DND-41 (cell line): ENCODE measurements around the gene AKNA.

ENCODE experiments used
- ATAC-seq: fragments of 200-7000 bp; cut with Tn5 transposase; 3 replicates; pipeline ENCODE4 v1.9.1; 2021; ENCODE audit warnings: low read depth; ENCODE audit not compliant: insufficient read depth
- DNase-seq: peaks from one replicate; pipeline ENCODE4 v3.0.0-alpha.2; 2020
- H2AFZ ChIP-seq: 2 replicates; pipeline ENCODE4 v1.6.0; 2012; ENCODE audit warnings: low read depth, low read length
- H3K27ac ChIP-seq: 2 replicates; pipeline ENCODE4 v1.5.1; 2012; ENCODE audit warnings: low read length, inconsistent platforms
- H3K27me3 ChIP-seq: fragments of 200-600 bp; sonication (generic); 2 replicates; pipeline ENCODE4 v1.6.0; 2012; ENCODE audit warnings: low read length, mild to moderate bottlenecking, inconsistent platforms; ENCODE audit not compliant: insufficient read depth, poor library complexity
- H3K36me3 ChIP-seq: 2 replicates; pipeline ENCODE4 v1.5.1; 2012; ENCODE audit warnings: low read length, inconsistent platforms; ENCODE audit not compliant: insufficient read depth
- H3K4me1 ChIP-seq: 2 replicates; pipeline ENCODE4 v1.5.1; 2012; ENCODE audit warnings: mild to moderate bottlenecking, low read length; ENCODE audit not compliant: insufficient read depth
- H3K4me2 ChIP-seq: 2 replicates; pipeline ENCODE4 v1.6.0; 2012; ENCODE audit warnings: mild to moderate bottlenecking, moderate library complexity, low read length, inconsistent platforms; ENCODE audit not compliant: insufficient read depth
- H3K4me3 ChIP-seq, 2 experiments: fragments of 200-600 bp in 1 of 2; shearing (Covaris generic) in 1 of 2; 2 replicates each; pipeline ENCODE4 v1.5.1; 2012 to 2016; ENCODE audit warnings: inconsistent platforms in 2 of 2, low read length in 2 of 2, mild to moderate bottlenecking in 2 of 2, low read depth in 1 of 2, moderate library complexity in 1 of 2
- H3K79me2 ChIP-seq: 2 replicates; pipeline ENCODE4 v1.6.0; 2012; ENCODE audit warnings: low read length, inconsistent platforms; ENCODE audit not compliant: insufficient read depth
- H3K9ac ChIP-seq: 2 replicates; pipeline ENCODE4 v1.6.0; 2012; ENCODE audit warnings: low read depth, mild to moderate bottlenecking, inconsistent platforms, low read length, moderate library complexity
- H3K9me3 ChIP-seq: 2 replicates; pipeline ENCODE4 v1.5.1; 2012; ENCODE audit warnings: low read length, moderate library complexity, mild to moderate bottlenecking, inconsistent platforms; ENCODE audit not compliant: insufficient read depth, severe bottlenecking
- H4K20me1 ChIP-seq: 2 replicates; pipeline ENCODE4 v1.6.0; 2012; ENCODE audit warnings: low read length; ENCODE audit not compliant: insufficient read depth
- CTCF ChIP-seq: IDR thresholded peaks from 2 replicates; pipeline ENCODE4 v1.5.1; 2012; ENCODE audit warnings: borderline replicate concordance, low read length, moderate library complexity, mild to moderate bottlenecking; ENCODE audit not compliant: poor library complexity, severe bottlenecking; ENCODE audit errors: extremely low read depth
- EZH2 ChIP-seq: IDR thresholded peaks from 3 replicates; pipeline ENCODE4 v1.6.1; 2012; ENCODE audit warnings: borderline replicate concordance, low read depth, mild to moderate bottlenecking, moderate library complexity, low read length, inconsistent platforms; ENCODE audit not compliant: severe bottlenecking

The AKNA gene

GRCh38 chr9:114403153-114403756 lies 15.5 kb upstream of the AKNA start:
- Histone ChIP-seq H3K4me3 (no peak overlapping the region), H3K4me2 (no peak overlapping the region), H4K20me1 (no peaks in the 10 kb centered on the region), H3K9ac (no peak overlapping the region), H3K27me3 (no peaks in the 10 kb centered on the region), H3K4me1 (peaks cover 11% of the 10 kb centered on the region), H3K27ac (no peak overlapping the region), H3K9me3 (no peaks in the 10 kb centered on the region), H3K79me2 (no peaks in the 10 kb centered on the region), H3K36me3 (no peaks in the 10 kb centered on the region), H2AFZ (no peak overlapping the region)
- TF ChIP-seq CTCF (no peak), EZH2 (no peak)
- DNase-seq: no peak
- no peak for ATAC-seq

- Histone ChIP-seq H3K9me3 (no peaks in the 10 kb centered on the region), H3K79me2 (peaks cover 13% of the 10 kb centered on the region), H3K4me2 (no peak overlapping the region), H3K9ac (no peak overlapping the region), H3K4me1 (peaks cover 25% of the 10 kb centered on the region), H3K27me3 (no peaks in the 10 kb centered on the region), H4K20me1 (peaks cover 3% of the 10 kb centered on the region; the same call in 1 of the 2 replicates), H3K36me3 (no peaks in the 10 kb centered on the region), H3K4me3 (no peak overlapping the region), H2AFZ (no peak overlapping the region), H3K27ac (no peak overlapping the region)
- ATAC-seq (no peak), DNase-seq (no peak)
- TF ChIP-seq CTCF (no peak), EZH2 (no peak)
Measured at GRCh38 chr9:114401344-114401743, 13.6 kb upstream of the AKNA start.

DNA sequence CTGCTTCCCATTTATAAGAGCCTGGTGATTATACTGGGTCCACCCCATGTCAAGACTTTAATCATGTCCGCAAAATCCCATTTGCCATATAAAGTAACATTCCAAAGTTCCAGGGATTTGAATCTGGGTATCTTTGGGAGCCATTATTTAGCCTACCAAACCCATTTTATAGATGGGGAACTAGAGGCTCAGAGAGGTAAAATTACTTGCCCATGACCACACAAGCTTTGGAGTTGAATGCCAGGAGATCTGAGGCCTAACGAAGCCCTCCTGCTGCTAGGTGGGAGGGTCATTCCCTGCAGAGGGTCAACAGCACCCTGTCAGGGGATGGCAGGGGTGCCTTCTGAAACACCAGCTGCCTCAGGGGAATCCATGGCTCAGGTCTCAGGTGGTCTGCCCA lies 13.0 kb upstream of the AKNA start:
- Histone ChIP-seq H3K9ac (no peak overlapping the region), H3K27ac (no peak overlapping the region), H3K4me3 (no peak overlapping the region), H4K20me1 (peaks cover 3% of the 10 kb centered on the region; the same call in 1 of the 2 replicates), H3K27me3 (no peaks in the 10 kb centered on the region), H3K9me3 (no peaks in the 10 kb centered on the region), H3K4me1 (peaks cover 27% of the 10 kb centered on the region), H2AFZ (no peak overlapping the region), H3K4me2 (no peak overlapping the region), H3K79me2 (peaks cover 17% of the 10 kb centered on the region), H3K36me3 (peaks cover 1% of the 10 kb centered on the region; the same call in 1 of the 2 replicates)
- ATAC-seq: no peak
- TF ChIP-seq EZH2 (no peak), CTCF (no peak)
- DNase-seq: no peak

DNA sequence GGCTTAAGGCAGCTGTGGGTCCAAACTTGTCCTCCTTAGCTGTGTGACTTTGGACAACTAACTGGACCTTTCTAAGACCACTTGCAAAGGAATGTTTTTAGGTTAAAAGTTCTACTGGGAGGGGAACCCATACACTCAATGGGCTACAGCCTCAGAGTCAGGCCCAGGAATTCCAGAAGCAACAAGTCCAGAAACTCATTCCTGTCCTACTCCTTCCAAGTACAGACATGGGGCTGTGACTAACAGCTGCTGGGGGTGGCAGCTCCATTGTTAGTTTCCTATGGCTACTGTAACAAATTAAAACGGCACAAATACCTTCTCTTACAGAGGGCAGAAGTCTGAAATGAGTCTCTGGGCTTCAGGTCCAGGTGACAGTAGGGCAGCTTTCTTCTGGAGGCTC lies 12.4 kb upstream of the AKNA start:
- H3K4me3 ChIP-seq: no peak overlapping the region
- no peak overlapping the region for H3K9ac ChIP-seq
- H3K27ac ChIP-seq: no peak overlapping the region
- ATAC-seq: no peak
- H2AFZ ChIP-seq: no peak overlapping the region
- peaks cover 21% of the 10 kb centered on the region for H3K4me1 ChIP-seq
- TF ChIP-seq CTCF (no peak), EZH2 (no peak)
- H3K36me3 ChIP-seq: peaks cover 5% of the 10 kb centered on the region; the same call in 1 of the 2 replicates
- no peaks in the 10 kb centered on the region for H3K9me3 ChIP-seq
- H3K4me2 ChIP-seq: no peak overlapping the region
- no peak for DNase-seq
- no peaks in the 10 kb centered on the region for H3K27me3 ChIP-seq
- peaks cover 3% of the 10 kb centered on the region; the same call in 1 of the 2 replicates for H4K20me1 ChIP-seq
- H3K79me2 ChIP-seq: peaks cover 21% of the 10 kb centered on the region
